Spleen (tissue), 7 donors: ENCODE results near the gene SDK1.

Experiments
- POLR2A ChIP-seq, 3 donors: fragments of 450-650 bp; IDR thresholded peaks; one replicate each; pipeline ENCODE4 v1.5.1; 2017; ENCODE audit warnings: antibody characterized with exemption in 3 of 3, mild to moderate bottlenecking in 1 of 3
- POLR2AphosphoS5 ChIP-seq, 3 donors: sonication (generic); formaldehyde crosslinking; IDR thresholded peaks; one replicate each; pipeline ENCODE4 v1.5.1; 2017; ENCODE audit warnings: antibody characterized with exemption in 3 of 3
- TF ChIP-seq, protein P1 (sequence below), 11 experiments: fragments of 200-600 bp in 7 of 11; fragments of 450-650 bp in 4 of 11; sonication (generic) in 4 of 11; IDR thresholded peaks in 8 of 11; conservative IDR thresholded peaks in 3 of 11; 1 replicate in 7 of 11; 2 replicates in 4 of 11; pipeline versions ENCODE4 v1.4.0 to v1.8.0; 2016 to 2021; ENCODE audit warnings: antibody characterized with exemption in 11 of 11, inconsistent platforms in 4 of 11, mild to moderate bottlenecking in 1 of 11
- donor health status: DM: no; HTN: no; CAD: no; lungs with moderate emphysema.
- donor health status: DM: no; HTN: no; CAD: no.
- donor health status: DM: no; HTN: no; CAD: no.

DNA sequence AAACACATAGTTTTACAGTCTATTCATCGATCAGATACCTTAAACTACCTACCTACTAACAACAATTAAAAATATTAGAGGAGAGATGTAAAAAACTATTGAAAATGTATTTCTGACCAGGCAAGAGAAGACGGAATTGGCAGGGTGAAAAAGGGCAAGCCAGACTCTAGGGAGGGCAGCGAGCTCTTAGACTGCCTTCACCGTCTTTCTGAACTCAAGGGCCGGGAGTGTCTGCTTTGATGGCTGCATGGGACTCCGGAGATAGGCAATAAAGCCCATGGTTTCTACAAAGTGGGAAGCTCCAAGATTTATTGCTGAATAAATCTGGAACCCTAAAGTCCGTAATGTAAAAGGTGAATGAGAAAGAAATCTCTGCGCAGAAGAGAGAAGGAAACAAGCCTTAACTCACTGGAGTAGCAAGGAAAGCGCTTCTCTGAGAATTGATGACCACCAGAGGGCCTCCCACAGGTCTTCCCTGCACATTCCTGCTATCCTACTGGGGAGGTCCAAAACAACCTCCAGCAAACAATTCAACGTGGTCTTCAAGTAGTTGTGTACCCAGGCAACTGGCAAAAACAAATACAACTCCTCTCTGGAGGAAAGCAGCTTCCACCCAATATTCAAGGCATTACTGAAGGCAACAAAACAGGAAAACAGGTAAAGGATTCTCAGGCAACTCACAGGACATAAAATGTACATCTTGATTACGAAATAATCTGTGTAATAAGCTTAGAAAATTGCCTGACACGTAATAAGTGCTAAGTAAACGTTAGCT, 181.3 kb downstream of the SDK1 start:
- TF ChIP-seq, protein P1, sequence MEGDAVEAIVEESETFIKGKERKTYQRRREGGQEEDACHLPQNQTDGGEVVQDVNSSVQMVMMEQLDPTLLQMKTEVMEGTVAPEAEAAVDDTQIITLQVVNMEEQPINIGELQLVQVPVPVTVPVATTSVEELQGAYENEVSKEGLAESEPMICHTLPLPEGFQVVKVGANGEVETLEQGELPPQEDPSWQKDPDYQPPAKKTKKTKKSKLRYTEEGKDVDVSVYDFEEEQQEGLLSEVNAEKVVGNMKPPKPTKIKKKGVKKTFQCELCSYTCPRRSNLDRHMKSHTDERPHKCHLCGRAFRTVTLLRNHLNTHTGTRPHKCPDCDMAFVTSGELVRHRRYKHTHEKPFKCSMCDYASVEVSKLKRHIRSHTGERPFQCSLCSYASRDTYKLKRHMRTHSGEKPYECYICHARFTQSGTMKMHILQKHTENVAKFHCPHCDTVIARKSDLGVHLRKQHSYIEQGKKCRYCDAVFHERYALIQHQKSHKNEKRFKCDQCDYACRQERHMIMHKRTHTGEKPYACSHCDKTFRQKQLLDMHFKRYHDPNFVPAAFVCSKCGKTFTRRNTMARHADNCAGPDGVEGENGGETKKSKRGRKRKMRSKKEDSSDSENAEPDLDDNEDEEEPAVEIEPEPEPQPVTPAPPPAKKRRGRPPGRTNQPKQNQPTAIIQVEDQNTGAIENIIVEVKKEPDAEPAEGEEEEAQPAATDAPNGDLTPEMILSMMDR (IDR thresholded peaks at IDR 0.05 in 8 of 11, conservative IDR thresholded peaks at IDR 0.05 in 3 of 11) = peak in 9 of 11 experiments; percentile 17 to 53 (median 40)
- no peak for TF ChIP-seq POLR2A (IDR thresholded peaks at IDR 0.05)
- TF ChIP-seq POLR2AphosphoS5 (IDR thresholded peaks at IDR 0.05) = no peak
